RWPE2 (cell line): Measurements from ENCODE around the gene BMS1.

Experiments used
- ATAC-seq: fragments of 200-7000 bp; cut with Tn5 transposase; 3 replicates; pipeline ENCODE4 v1.9.1; 2021; ENCODE audit warnings: low read depth
- DNase-seq: peaks from one replicate; pipeline ENCODE4 v3.0.0-alpha.2; 2020; ENCODE audit warnings: low spot score
- H3K27ac ChIP-seq: fragments of 450-650 bp; 2 replicates; pipeline ENCODE4 v1.5.1; 2017; ENCODE audit warnings: mild to moderate bottlenecking; ENCODE audit not compliant: poor library complexity, severe bottlenecking
- H3K27me3 ChIP-seq: fragments of 250-450 bp; sonication (Bioruptor Pico); 2 replicates; pipeline ENCODE4 v1.5.1; 2021; ENCODE audit warnings: mild to moderate bottlenecking, moderate library complexity; ENCODE audit not compliant: insufficient read depth, poor library complexity, severe bottlenecking
- H3K36me3 ChIP-seq: fragments of 250-450 bp; sonication (Bioruptor Pico); 2 replicates; pipeline ENCODE4 v1.5.1; 2020; ENCODE audit warnings: low read depth, mild to moderate bottlenecking, moderate library complexity
- H3K4me1 ChIP-seq: fragments of 250-450 bp; sonication (Bioruptor Pico); 2 replicates; pipeline ENCODE4 v1.5.1; 2021; ENCODE audit warnings: mild to moderate bottlenecking, moderate library complexity; ENCODE audit not compliant: insufficient read depth, poor library complexity, severe bottlenecking
- H3K4me3 ChIP-seq: fragments of 250-450 bp; sonication (Bioruptor Pico); 2 replicates; pipeline ENCODE4 v1.5.1; 2021; ENCODE audit warnings: mild to moderate bottlenecking, moderate library complexity; ENCODE audit not compliant: severe bottlenecking
- H3K9me3 ChIP-seq: fragments of 250-450 bp; sonication (Bioruptor Pico); 2 replicates; pipeline ENCODE4 v1.5.1; 2021; ENCODE audit warnings: mild to moderate bottlenecking, moderate library complexity; ENCODE audit not compliant: severe bottlenecking
- CTCF ChIP-seq: fragments of 450-650 bp; IDR thresholded peaks from one replicate; pipeline ENCODE4 v1.5.1; 2017; ENCODE audit warnings: mild to moderate bottlenecking, moderate library complexity; ENCODE audit not compliant: poor library complexity, severe bottlenecking

Gene BMS1

GRCh38 chr10:42876476-42876875, 93.9 kb downstream of the BMS1 start:
- TF ChIP-seq CTCF = no peak
- H3K27me3 ChIP-seq = no peaks in the 10 kb centered on the region
- no peak for DNase-seq

GRCh38 chr10:42876945-42877344, 94.3 kb downstream of the BMS1 start:
- H3K4me3 ChIP-seq = no peak overlapping the region
- TF ChIP-seq CTCF = no peak
- H3K27ac ChIP-seq = no peak overlapping the region
- no peaks in the 10 kb centered on the region for H3K9me3 ChIP-seq
- no peaks in the 10 kb centered on the region for H3K36me3 ChIP-seq
- DNase-seq = no peak
- H3K4me1 ChIP-seq = no peaks in the 10 kb centered on the region
- H3K27me3 ChIP-seq = no peaks in the 10 kb centered on the region
- no peak for ATAC-seq

More at GRCh38 chr10:42876476-42876875, 93.9 kb downstream of the BMS1 start:
- no peak for ATAC-seq
- H3K9me3 ChIP-seq = no peaks in the 10 kb centered on the region
- H3K4me1 ChIP-seq = no peaks in the 10 kb centered on the region
- H3K36me3 ChIP-seq = no peaks in the 10 kb centered on the region
- H3K27ac ChIP-seq = no peak overlapping the region
- H3K4me3 ChIP-seq = no peak overlapping the region

GRCh38 chr10:42877496-42878030, 95.0 kb downstream of the BMS1 start:
- no peak for DNase-seq
- Histone ChIP-seq H3K4me1 (no peaks in the 10 kb centered on the region), H3K4me3 (no peak overlapping the region), H3K9me3 (no peaks in the 10 kb centered on the region), H3K27me3 (no peaks in the 10 kb centered on the region), H3K36me3 (no peaks in the 10 kb centered on the region), H3K27ac (no peak overlapping the region)
- TF ChIP-seq CTCF = no peak
- ATAC-seq = 0 out of 3 replicates have a peak, but pooled peaks have one; percentile 10

- DNase-seq (no peak), ATAC-seq (no peak)
- H3K36me3 ChIP-seq = no peaks in the 10 kb centered on the region
- H3K4me1 ChIP-seq = no peaks in the 10 kb centered on the region
- H3K4me3 ChIP-seq = no peak overlapping the region
- H3K9me3 ChIP-seq = no peaks in the 10 kb centered on the region
- TF ChIP-seq CTCF = no peak
- no peak overlapping the region for H3K27ac ChIP-seq
- H3K27me3 ChIP-seq = no peaks in the 10 kb centered on the region
Observed at GRCh38 chr10:42878134-42878820, 95.7 kb downstream of the BMS1 start.

- ATAC-seq (no peak), DNase-seq (no peak)
- Histone ChIP-seq H3K4me3 (no peak overlapping the region), H3K27me3 (no peaks in the 10 kb centered on the region), H3K9me3 (no peaks in the 10 kb centered on the region), H3K4me1 (no peaks in the 10 kb centered on the region), H3K36me3 (no peaks in the 10 kb centered on the region), H3K27ac (no peak overlapping the region)
- no peak for TF ChIP-seq CTCF
Observed at GRCh38 chr10:42878821-42879195, 96.2 kb downstream of the BMS1 start.
